ENCODE results near the gene CPD.

CPD gene

GRCh38 chr17:30514895-30515596 lies 136.3 kb downstream of the CPD start:
- no peak for DNase-seq

GRCh38 chr17:30517786-30518185 lies 139.1 kb downstream of the CPD start:
- DNase-seq = no peak

- DNase-seq = no peak
Measured at GRCh38 chr17:30519166-30519565, 140.4 kb downstream of the CPD start.
